LNCAP (cell line): ENCODE results near the gene KL.

Source experiments
- CTCF ChIP-seq: fragments of 450-650 bp; IDR thresholded peaks from 2 replicates; pipeline ENCODE4 v1.5.1; 2017; ENCODE audit warnings: mild to moderate bottlenecking

KL gene

GRCh38 chr13:32977321-32977720 is 38.9 kb upstream of the KL start:
- TF ChIP-seq CTCF, result no peak

- TF ChIP-seq CTCF, result no peak
Measured at GRCh38 chr13:32978278-32978677, 37.9 kb upstream of the KL start.

- no peak for TF ChIP-seq CTCF
Measured at GRCh38 chr13:32983058-32983457, 33.2 kb upstream of the KL start.

GRCh38 chr13:32984857-32985626 is 31.2 kb upstream of the KL start:
- TF ChIP-seq CTCF, result no peak

- TF ChIP-seq CTCF, result no peak
Measured at GRCh38 chr13:32986552-32986951, 29.7 kb upstream of the KL start.

- no peak for TF ChIP-seq CTCF
Measured at GRCh38 chr13:32987462-32987861, 28.8 kb upstream of the KL start.

GRCh38 chr13:32988608-32989289 is 27.5 kb upstream of the KL start:
- TF ChIP-seq CTCF, result no peak
